ENCODE measurements around the gene CLTA. TPM values are rescaled to one million over a fixed set of nuclear protein-coding genes. Genes with fewer than 3 reads are reported as not detected.

Gene CLTA
- total RNA-seq, 2 donors from 2014 or later = 221 to 240 TPM

GRCh38 chr9:36218011-36218410, 27.3 kb downstream of the CLTA start:
- Histone ChIP-seq H3K27ac (ENCODE audit: low read depth, low read length) (no peak overlapping the region), H3K4me3 (ENCODE audit: low read length) (no peak overlapping the region), H3K36me3 (ENCODE audit: control insufficient read depth, insufficient read depth, low read length) (peaks cover 81% of the 10 kb centered on the region), H3K9ac (ENCODE audit: extremely low read depth, low read length, poor library complexity, severe bottlenecking) (no peak overlapping the region), H3K27me3 (ENCODE audit: control insufficient read depth, insufficient read depth, low read length, poor library complexity, severe bottlenecking) (no peaks in the 10 kb centered on the region), H3K9me3 (ENCODE audit: control insufficient read depth, low read length) (peaks cover 18% of the 10 kb centered on the region), H3K4me1 (ENCODE audit: control insufficient read depth, insufficient read depth, low read length) (peaks cover 3% of the 10 kb centered on the region)
- H3K4me1 Mint-ChIP-seq = peaks cover 10% of the 10 kb centered on the region
- peaks cover 10% of the 10 kb centered on the region for H3K9me3 Mint-ChIP-seq
- H3K27me3 Mint-ChIP-seq (ENCODE audit: insufficient read depth) = no peaks in the 10 kb centered on the region
- peaks cover 60% of the 10 kb centered on the region for H3K36me3 Mint-ChIP-seq (ENCODE audit: low read depth)
- WGBS, 2 experiments (ENCODE audit: insufficient coverage in 1 of 2, insufficient read length in 1 of 2) = 88 to 89% methylated on average over 5 of the region's 5 CpGs
- H3K27ac Mint-ChIP-seq = no peak overlapping the region
- no peak overlapping the region for H3K4me3 Mint-ChIP-seq
- TF ChIP-seq CTCF (conservative IDR thresholded peaks at IDR 0.05) = no peak
- DNase-seq = no peak

DNA sequence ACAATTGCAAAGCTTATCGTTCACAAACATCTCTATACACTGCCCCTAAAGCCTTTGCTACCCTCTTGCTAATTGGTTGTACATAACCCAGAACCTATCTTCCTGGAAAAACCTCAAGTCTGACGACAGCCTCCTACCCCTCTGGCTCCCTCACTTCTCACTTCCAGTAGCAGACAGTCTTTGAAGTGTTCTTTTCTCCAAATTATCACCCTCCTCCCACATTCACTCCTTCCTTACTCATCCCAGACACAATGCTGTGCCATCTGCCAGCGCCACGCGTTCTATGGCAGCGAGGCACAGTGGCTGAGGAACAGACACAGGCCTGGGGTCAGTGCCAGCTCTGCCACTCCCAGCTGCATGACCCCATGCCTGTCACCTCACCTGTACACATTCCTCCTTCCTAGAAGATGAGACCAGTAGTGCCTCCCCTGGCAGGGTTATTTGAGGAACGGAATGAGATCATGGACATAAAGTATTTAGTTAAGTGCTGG, 27.7 kb downstream of the CLTA start:
- peaks cover 81% of the 10 kb centered on the region for H3K36me3 ChIP-seq (ENCODE audit: control insufficient read depth, insufficient read depth, low read length)
- no peaks in the 10 kb centered on the region for H3K4me1 ChIP-seq (ENCODE audit: control insufficient read depth, insufficient read depth, low read length)
- H3K27me3 Mint-ChIP-seq (ENCODE audit: insufficient read depth) = no peaks in the 10 kb centered on the region
- no peak overlapping the region for H3K9ac ChIP-seq (ENCODE audit: extremely low read depth, low read length, poor library complexity, severe bottlenecking)
- H3K4me3 Mint-ChIP-seq = no peak overlapping the region
- no peak overlapping the region for H3K27ac ChIP-seq (ENCODE audit: low read depth, low read length)
- peaks cover 60% of the 10 kb centered on the region for H3K36me3 Mint-ChIP-seq (ENCODE audit: low read depth)
- no peak overlapping the region for H3K4me3 ChIP-seq (ENCODE audit: low read length)
- H3K9me3 ChIP-seq (ENCODE audit: control insufficient read depth, low read length) = peaks cover 23% of the 10 kb centered on the region
- no peak for TF ChIP-seq CTCF (conservative IDR thresholded peaks at IDR 0.05)
- no peak for DNase-seq
- H3K27ac Mint-ChIP-seq = no peak overlapping the region
- H3K9me3 Mint-ChIP-seq = peaks cover 10% of the 10 kb centered on the region
- H3K4me1 Mint-ChIP-seq = peaks cover 10% of the 10 kb centered on the region
- 93 to 100% methylated on average over 2 to 7 of the region's 7 CpGs for WGBS, 2 experiments (ENCODE audit: insufficient coverage in 1 of 2, insufficient read length in 1 of 2)
- H3K27me3 ChIP-seq (ENCODE audit: control insufficient read depth, insufficient read depth, low read length, poor library complexity, severe bottlenecking) = no peaks in the 10 kb centered on the region

- H3K4me3 ChIP-seq (ENCODE audit: low read length) = no peak overlapping the region
- Mint-ChIP-seq H3K9me3 (peaks cover 10% of the 10 kb centered on the region), H3K36me3 (ENCODE audit: low read depth) (peaks cover 55% of the 10 kb centered on the region), H3K4me3 (no peak overlapping the region), H3K27me3 (ENCODE audit: insufficient read depth) (no peaks in the 10 kb centered on the region), H3K27ac (no peak overlapping the region), H3K4me1 (no peaks in the 10 kb centered on the region)
- no peaks in the 10 kb centered on the region for H3K27me3 ChIP-seq (ENCODE audit: control insufficient read depth, insufficient read depth, low read length, poor library complexity, severe bottlenecking)
- H3K27ac ChIP-seq (ENCODE audit: low read depth, low read length) = no peak overlapping the region
- peaks cover 23% of the 10 kb centered on the region for H3K9me3 ChIP-seq (ENCODE audit: control insufficient read depth, low read length)
- no peak for DNase-seq
- H3K9ac ChIP-seq (ENCODE audit: extremely low read depth, low read length, poor library complexity, severe bottlenecking) = no peak overlapping the region
- WGBS, 2 experiments (ENCODE audit: insufficient coverage in 1 of 2, insufficient read length in 1 of 2) = 92 to 100% methylated on average over 1 to 3 of the region's 3 CpGs
- no peaks in the 10 kb centered on the region for H3K4me1 ChIP-seq (ENCODE audit: control insufficient read depth, insufficient read depth, low read length)
- peaks cover 71% of the 10 kb centered on the region for H3K36me3 ChIP-seq (ENCODE audit: control insufficient read depth, insufficient read depth, low read length)
- no peak for TF ChIP-seq CTCF (conservative IDR thresholded peaks at IDR 0.05)
Measured at GRCh38 chr9:36221667-36222066, 30.9 kb downstream of the CLTA start.

All from endodermal cell (in vitro differentiated cells).